NCI-H1694 treated with DMSO at 0.1 percent for 48 hours (cell line): ENCODE data around the gene SPATA31D4.

Experiments used
- DNase-seq: peaks from one replicate; lab custom pipeline; 2025; lab: John Stamatoyannopoulos, UW

The SPATA31D4 gene

GRCh38 chr9:81964218-81965171, 36.3 kb downstream of the SPATA31D4 start:
- DNase-seq: no peak

- DNase-seq: no peak
Measured at GRCh38 chr9:81968026-81968425, 39.8 kb downstream of the SPATA31D4 start.

- DNase-seq: no peak
Measured at GRCh38 chr9:81969971-81970370, 41.7 kb downstream of the SPATA31D4 start.

GRCh38 chr9:81971727-81972126, 43.5 kb downstream of the SPATA31D4 start:
- DNase-seq: no peak

GRCh38 chr9:81974764-81975163, 46.5 kb downstream of the SPATA31D4 start:
- DNase-seq: no peak

GRCh38 chr9:81976351-81976750, 48.1 kb downstream of the SPATA31D4 start:
- no peak for DNase-seq

GRCh38 chr9:81979196-81979595, 51.0 kb downstream of the SPATA31D4 start:
- DNase-seq: no peak

- no peak for DNase-seq
Measured at GRCh38 chr9:81980568-81980967, 52.3 kb downstream of the SPATA31D4 start.

- DNase-seq: no peak
Measured at GRCh38 chr9:81981883-81982282, 53.7 kb downstream of the SPATA31D4 start.
